SH-SY5Y (cell line): ENCODE data around the gene ZNF697.

Experiments
- GATA2 ChIP-seq: IDR thresholded peaks from 2 replicates; pipeline ENCODE4 v1.6.1; 2011; ENCODE audit warnings: mild to moderate bottlenecking, low read depth, low read length
- GATA3 ChIP-seq: IDR thresholded peaks from 2 replicates; pipeline ENCODE4 v1.6.1; 2011; ENCODE audit warnings: low read depth, mild to moderate bottlenecking, low read length, moderate library complexity

DNA sequence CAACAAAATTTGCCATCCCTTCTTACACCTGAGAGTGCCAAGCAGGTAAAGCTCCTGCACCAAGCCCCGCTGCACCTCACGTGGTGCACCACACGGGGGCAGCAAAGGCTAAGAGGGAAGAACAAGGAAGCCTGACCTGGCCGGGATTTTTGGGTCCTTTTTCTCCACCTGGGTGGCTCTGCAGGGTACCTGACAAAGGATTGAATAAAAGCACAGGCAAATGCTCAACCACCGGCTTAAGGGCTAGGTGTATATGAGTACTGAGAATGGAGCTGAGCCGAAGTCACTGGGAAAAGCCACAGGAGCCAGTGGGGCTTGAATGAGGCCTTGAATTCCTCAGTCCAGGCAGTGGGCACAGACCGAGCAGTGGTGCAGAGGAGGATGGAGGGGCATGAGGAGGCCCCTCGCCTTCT lies 36.4 kb downstream of the ZNF697 start:
- no peak for TF ChIP-seq GATA2
- no peak for TF ChIP-seq GATA3
